GM20000 (cell line): ENCODE results near the gene KMT2A.

Experiments used
- DNase-seq: peaks from one replicate; pipeline ENCODE4 v3.0.0; 2012; ENCODE audit warnings: low spot score
- CTCF ChIP-seq: IDR thresholded peaks from 2 replicates; pipeline ENCODE4 v1.5.1; 2012; ENCODE audit warnings: mild to moderate bottlenecking, control low read depth; ENCODE audit errors: extremely low read depth, missing control alignments

KMT2A gene

GRCh38 chr11:118535261-118535660, 99.0 kb downstream of the KMT2A start:
- no peak for TF ChIP-seq CTCF

GRCh38 chr11:118536726-118537125, 100.4 kb downstream of the KMT2A start:
- no peak for DNase-seq
- no peak for TF ChIP-seq CTCF

More at GRCh38 chr11:118535261-118535660, 99.0 kb downstream of the KMT2A start:
- DNase-seq, result no peak

- no peak for TF ChIP-seq CTCF
- DNase-seq, result no peak
Measured at GRCh38 chr11:118537409-118537980, 101.2 kb downstream of the KMT2A start.

DNA sequence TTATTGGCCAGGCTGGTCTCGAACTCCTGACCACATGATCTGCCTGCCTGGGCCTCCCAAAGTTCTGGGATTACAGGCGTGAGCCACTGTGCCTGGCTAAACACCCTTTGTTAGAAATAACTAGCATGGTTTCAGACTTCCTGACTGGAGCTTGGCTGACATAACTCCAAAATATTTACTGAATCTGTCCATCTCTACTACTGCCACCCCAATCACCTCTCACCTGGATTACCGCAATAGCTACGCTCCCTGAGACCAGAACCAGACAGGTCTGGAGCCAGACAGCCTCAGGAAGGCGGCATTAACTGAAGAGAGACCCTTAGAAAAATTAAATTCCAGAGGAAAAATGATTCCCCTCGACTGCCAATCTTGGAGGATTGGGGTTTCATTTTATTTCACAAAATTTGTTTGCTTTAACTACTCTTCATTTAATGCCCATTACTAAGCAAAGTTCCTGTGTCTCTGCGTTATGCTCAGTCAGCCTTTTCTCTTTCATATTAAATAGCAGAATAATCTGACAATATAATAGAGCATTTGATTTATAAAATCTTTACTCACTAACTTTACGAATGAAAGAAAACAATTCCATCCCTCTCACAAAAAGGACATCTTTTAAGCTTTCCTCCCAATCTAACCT, 107.8 kb downstream of the KMT2A start:
- DNase-seq, result no peak
- TF ChIP-seq CTCF, result no peak

- no peak for DNase-seq
- no peak for TF ChIP-seq CTCF
Measured at GRCh38 chr11:118544647-118545010, 108.3 kb downstream of the KMT2A start.

DNA sequence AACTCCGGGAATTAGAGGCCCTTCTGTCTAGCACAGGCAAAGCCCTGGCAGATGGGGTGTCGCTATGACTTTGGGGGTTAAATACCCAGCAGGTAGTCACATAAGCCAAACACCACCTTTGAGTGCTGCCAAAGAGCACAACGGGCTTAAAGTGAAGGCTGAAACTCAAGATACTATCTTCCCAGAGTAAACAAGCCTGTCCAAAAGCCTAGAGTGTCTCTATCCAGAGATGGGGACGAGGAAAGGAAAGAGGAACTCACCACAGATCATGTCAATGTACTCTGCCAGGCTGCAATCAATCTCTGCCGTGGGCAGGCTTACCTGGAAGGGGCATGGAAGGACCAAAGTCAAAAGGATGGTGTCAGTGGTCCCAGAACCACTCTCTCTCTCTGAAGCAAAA, 109.2 kb downstream of the KMT2A start:
- DNase-seq, result no peak

More for the DNA sequence above, 109.2 kb downstream of the KMT2A start:
- TF ChIP-seq CTCF, result no peak
